BJ (cell line): ENCODE data around the gene XPNPEP2. TPM values are rescaled to one million over a fixed set of nuclear protein-coding genes. Genes with fewer than 3 reads are reported as not detected.

Experiments
- CTCF ChIA-PET: fragments of 350-600 bp; formaldehyde crosslinking; extraction: SDS; loops from one replicate; lab custom pipeline; 2021; ENCODE audit warnings: antibody characterized with exemption, inconsistent platforms; lab: Yijun Ruan, JAX
- POLR2A ChIA-PET: fragments of 300-600 bp; sonication (Branson Sonifier 250); formaldehyde crosslinking; extraction: SDS; loops from one replicate; lab custom pipeline; 2021; ENCODE audit warnings: antibody characterized with exemption; lab: Charles Lee
- DNase-seq: peaks from one replicate; pipeline ENCODE4 v3.0.0-alpha.2; 2011; ENCODE audit warnings: low read depth
- H3K27me3 ChIP-seq: 2 replicates; pipeline ENCODE4 v1.6.0; 2011; ENCODE audit warnings: low read length; ENCODE audit not compliant: control insufficient read depth, insufficient read depth
- H3K36me3 ChIP-seq: 2 replicates; pipeline ENCODE4 v1.5.1; 2011; ENCODE audit warnings: low read length; ENCODE audit not compliant: control insufficient read depth, insufficient read depth
- H3K4me3 ChIP-seq: 2 replicates; pipeline ENCODE4 v1.5.1; 2011; ENCODE audit warnings: low read depth, mild to moderate bottlenecking, control low read depth, low read length
- CTCF ChIP-seq: IDR thresholded peaks from 2 replicates; pipeline ENCODE4 v1.5.1; 2011; ENCODE audit warnings: low read depth, mild to moderate bottlenecking, control low read depth, inconsistent platforms, low read length, moderate library complexity; ENCODE audit not compliant: insufficient read depth
- polyA plus RNA-seq: library from polyadenylated mRNA; depleted of rRNA; stranded (reverse); fragments of >200 nt; gene quantifications from 2 replicates; pipeline ENCODE4 v1.2.3, GENCODE V29; 2011

Gene XPNPEP2
- polyA plus RNA-seq, 1 experiment = 0.32 TPM

DNA sequence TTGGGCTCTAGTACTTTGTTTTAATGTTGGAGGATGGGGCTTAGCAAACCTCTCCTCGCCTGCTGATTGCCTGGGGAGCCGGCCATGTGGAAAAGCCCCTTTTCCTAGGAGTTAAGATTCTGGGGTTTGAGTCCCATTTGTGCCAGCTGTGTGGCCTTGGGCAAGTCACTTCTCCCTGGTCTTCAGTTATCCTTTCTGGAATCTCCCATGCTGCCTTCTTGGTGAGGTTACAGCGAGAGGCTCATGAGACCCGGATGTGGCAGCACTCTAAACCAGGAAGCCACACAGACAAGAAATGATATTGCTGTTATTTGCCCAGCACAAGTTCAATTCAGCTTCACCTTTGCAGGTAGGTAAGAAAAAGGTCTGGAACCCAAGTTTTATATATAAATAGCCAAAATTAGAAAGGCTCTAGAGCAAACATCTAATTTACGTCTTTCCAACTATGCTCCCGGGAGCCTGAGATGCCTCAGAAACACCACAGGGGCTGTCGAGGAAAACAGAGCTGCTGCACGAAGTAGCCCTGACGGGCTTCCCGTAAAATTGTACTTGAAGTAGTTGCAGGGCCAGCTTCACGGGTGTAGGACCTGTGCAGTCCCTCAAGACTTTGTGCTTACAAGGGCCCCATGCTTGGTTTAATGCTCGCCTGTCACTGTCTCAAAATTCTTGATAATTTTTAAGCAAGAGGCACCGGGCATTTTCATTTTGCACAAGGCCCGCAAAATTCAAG, 32.7 kb downstream of the XPNPEP2 start:
- ChIA-PET POLR2A (no interaction called here), CTCF (no interaction called here)
- no peak for TF ChIP-seq CTCF

DNA sequence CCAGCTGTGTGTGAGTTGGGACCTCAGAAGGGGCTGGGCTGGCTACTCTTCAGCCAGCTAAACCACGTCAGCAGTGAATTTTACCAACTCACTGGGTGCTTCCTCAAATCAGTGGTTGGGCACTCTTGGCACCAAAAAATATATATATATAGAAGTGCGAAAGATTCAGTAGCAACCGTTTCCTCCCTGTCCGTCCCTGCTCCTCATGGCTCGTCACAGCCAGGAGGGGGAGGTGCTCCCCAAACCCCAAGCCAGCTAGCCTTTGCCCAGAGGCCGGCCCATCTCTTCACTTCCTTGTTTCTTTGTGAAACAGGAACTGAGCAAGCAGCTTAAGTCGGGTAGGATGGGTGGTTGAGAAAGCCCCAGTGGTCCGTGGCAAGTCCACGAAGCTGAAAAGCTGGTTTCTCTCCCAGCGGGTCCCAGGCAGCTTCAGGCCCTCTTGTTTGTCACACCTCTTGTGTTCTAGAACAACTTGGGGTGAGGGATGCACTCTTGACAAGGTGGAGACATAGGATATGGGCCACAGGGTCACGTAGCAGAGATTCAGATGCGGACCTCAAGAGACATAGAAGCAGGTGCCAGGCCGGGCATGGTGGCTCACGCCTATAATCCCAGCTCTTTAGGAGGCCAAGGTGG, 34.1 kb downstream of the XPNPEP2 start:
- POLR2A ChIA-PET = no interaction called here

More for the DNA sequence above, 32.7 kb downstream of the XPNPEP2 start:
- Histone ChIP-seq H3K27me3 (no peaks in the 10 kb centered on the region), H3K4me3 (no peak overlapping the region), H3K36me3 (no peaks in the 10 kb centered on the region)
- DNase-seq = no peak

DNA sequence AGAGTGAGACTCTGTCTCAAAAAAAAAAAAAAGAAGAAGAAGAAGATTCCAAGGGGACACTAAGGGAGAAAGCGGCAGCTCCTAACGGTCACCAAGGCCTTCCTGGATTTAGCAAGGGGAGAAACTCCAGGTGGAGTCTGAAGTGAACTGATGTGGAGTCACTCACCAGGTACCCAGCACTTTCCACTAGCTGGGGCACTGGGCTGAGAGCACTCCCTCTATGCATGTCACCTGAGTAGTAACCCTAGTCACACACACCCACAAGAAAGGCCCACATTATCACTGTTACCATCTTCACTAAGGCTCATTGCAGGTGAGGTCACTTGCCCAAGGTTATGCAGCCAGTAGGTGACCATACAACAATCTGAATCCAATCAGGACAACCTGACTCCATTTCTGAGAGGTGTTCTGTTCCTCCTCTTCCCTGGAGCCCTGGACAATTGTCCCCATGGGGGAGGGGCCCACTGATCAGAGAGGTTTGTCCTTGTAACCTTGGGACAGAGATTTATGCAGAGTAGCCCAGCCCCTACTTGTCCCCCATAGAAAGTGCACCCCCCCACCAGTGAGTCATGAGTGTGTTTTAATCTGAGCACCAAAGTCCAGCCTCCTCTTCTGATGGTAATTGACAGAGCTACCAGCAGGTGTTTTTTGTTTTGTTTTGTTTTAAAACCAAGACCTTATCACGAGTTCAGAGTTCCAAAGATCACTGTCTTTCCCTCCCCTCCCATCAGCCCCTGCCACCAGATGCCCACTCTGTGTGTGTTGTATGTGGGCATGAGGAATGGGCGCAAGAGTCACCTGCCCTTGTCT, 35.1 kb downstream of the XPNPEP2 start:
- POLR2A ChIA-PET = no interaction called here
- no peak for TF ChIP-seq CTCF
- CTCF ChIA-PET = interaction anchor here (1.2 kb wide), 1 partner anchor 136 kb away, joined by 3 read pairs; no protein-coding TSS in a partner anchor
- no peaks in the 10 kb centered on the region for H3K36me3 ChIP-seq
- no peak for DNase-seq
- no peaks in the 10 kb centered on the region for H3K27me3 ChIP-seq
- no peak overlapping the region for H3K4me3 ChIP-seq

More for the DNA sequence above, 34.1 kb downstream of the XPNPEP2 start:
- CTCF ChIA-PET = interaction anchor here (1.2 kb wide), 1 partner anchor 135 kb away, joined by 3 read pairs; no protein-coding TSS in a partner anchor
- no peaks in the 10 kb centered on the region for H3K36me3 ChIP-seq
- H3K4me3 ChIP-seq = no peak overlapping the region
- no peaks in the 10 kb centered on the region for H3K27me3 ChIP-seq
- no peak for TF ChIP-seq CTCF
- DNase-seq = no peak

- TF ChIP-seq CTCF = no peak
- no peak for DNase-seq
- CTCF ChIA-PET = interaction anchor here (0.6 to 0.9 kb wide), 2 partner anchors 22 to 51 kb away, joined by 3 read pairs; no protein-coding TSS in a partner anchor
Measured at GRCh38 chrX:129777218-129778030, 38.6 kb downstream of the XPNPEP2 start.

More at GRCh38 chrX:129777218-129778030, 38.6 kb downstream of the XPNPEP2 start:
- no peak overlapping the region for H3K4me3 ChIP-seq
- H3K27me3 ChIP-seq = no peaks in the 10 kb centered on the region
- POLR2A ChIA-PET = no interaction called here
- H3K36me3 ChIP-seq = no peaks in the 10 kb centered on the region
